ENCODE results near the gene ITPR1.
A peak's percentile ranks its signal among the peaks of the same experiment; 100 is the strongest.

The ITPR1 gene

DNA sequence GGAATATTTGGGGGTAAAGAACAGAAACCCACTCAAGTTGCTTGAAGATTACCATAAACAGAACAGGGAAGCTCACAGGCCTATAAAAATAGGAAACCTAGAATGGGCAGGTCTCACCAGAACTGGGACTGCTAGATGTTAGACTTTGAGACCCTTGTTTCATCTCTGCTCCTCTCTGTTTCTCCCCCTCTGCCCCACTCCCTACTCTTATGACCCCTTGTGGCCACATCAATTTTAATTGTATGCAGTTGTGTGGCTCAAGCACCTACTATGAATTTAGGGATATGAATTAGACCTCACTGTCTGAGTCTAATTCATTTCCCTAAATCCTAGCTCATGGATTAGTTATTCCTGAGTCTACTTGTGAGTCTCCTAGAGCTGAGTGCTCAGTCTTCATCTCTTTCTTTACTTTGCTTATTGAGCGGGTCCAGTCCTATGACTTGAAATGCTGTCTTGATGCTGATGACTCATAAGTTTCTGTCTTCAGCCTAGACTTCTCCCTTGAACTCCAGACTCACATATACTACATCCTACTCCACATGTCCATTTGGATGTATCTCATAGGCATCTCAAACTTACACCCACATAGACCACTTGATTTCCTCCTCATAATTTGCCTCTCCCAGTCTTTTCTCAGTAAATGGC, 78.7 kb downstream of the ITPR1 start:
- Histone ChIP-seq H3K9me3 (ENCODE audit: control insufficient read depth, low read length) (no peaks in the 10 kb centered on the region), H3K4me3 (ENCODE audit: insufficient read depth in 1 of 2, low read depth in 1 of 2, low read length in 2 of 2) (no peak overlapping the region), H2AK5ac (ENCODE audit: low read length, severe bottlenecking) (no peak overlapping the region), H2BK120ac (ENCODE audit: low read depth, low read length) (no peak overlapping the region), H3K4me2 (ENCODE audit: low read length, poor library complexity, severe bottlenecking) (no peak overlapping the region), H3K4ac (ENCODE audit: low read depth in 1 of 2, low read length in 2 of 2) (no peak overlapping the region), H3K27ac (ENCODE audit: low read length, poor library complexity, severe bottlenecking) (no peak overlapping the region), H3K27me3 (ENCODE audit: control insufficient read depth in 1 of 2, insufficient read depth in 1 of 2, low read length in 2 of 2) (no peaks in the 10 kb centered on the region), H2BK15ac (ENCODE audit: low read depth, poor library complexity, severe bottlenecking) (no peak overlapping the region), H3K14ac (ENCODE audit: low read length in 2 of 2) (no peak overlapping the region), H3K9ac (ENCODE audit: low read length) (no peak overlapping the region), H3K18ac (ENCODE audit: low read depth in 1 of 2, low read length in 2 of 2) (no peak overlapping the region), H3K23ac (ENCODE audit: low read length in 2 of 2) (no peak overlapping the region), H2AFZ (ENCODE audit: low read depth, low read length) (no peak overlapping the region), H4K91ac (ENCODE audit: low read length) (no peak overlapping the region), H2BK5ac (ENCODE audit: low read depth, low read length, poor library complexity, severe bottlenecking) (no peak overlapping the region), H3K4me1 (ENCODE audit: control insufficient read depth, insufficient read depth, low read depth, low read length) (no peaks in the 10 kb centered on the region), H4K8ac (ENCODE audit: low read length) (no peak overlapping the region), H3K36me3 (ENCODE audit: control insufficient read depth in 1 of 2, insufficient read depth in 2 of 2, low read depth in 1 of 2, low read length in 2 of 2) (no peaks in the 10 kb centered on the region), H3K79me1 (replicated peaks; ENCODE audit: low read length, poor library complexity, severe bottlenecking) (no peaks in the 10 kb centered on the region), H2BK12ac (ENCODE audit: low read length in 2 of 2) (no peak overlapping the region)
- peak; percentile 24 for DNase-seq
- WGBS = 88% methylated on average over 1 of the region's 1 CpG

DNA sequence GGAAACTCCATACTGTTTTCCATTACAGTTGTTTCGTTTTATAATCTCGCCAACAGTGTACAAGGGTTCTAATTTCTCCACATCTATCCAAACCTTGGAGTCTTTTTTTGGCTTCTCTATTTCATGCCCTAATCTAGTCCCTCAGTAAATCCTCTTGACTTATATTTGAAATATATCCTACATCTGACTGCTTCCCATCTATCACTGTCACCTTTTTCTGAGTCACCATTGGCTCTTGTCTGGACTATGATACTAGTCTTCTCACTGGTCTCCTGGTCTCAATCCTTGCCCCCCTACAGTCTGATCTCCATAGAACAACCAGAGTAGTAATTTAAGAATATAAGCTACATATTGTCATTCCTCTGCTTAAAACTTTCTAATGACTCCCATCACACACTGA, 80.0 kb downstream of the ITPR1 start:
- H2BK12ac ChIP-seq (ENCODE audit: low read length in 2 of 2) = no peak overlapping the region
- H2BK15ac ChIP-seq (ENCODE audit: low read depth, poor library complexity, severe bottlenecking) = no peak overlapping the region
- H3K9me3 ChIP-seq (ENCODE audit: control insufficient read depth, low read length) = no peaks in the 10 kb centered on the region
- no peak for DNase-seq
- 96% methylated on average over 2 of the region's 2 CpGs for WGBS
- no peak overlapping the region for H4K8ac ChIP-seq (ENCODE audit: low read length)
- H3K9ac ChIP-seq (ENCODE audit: low read length) = no peak overlapping the region
- H3K23ac ChIP-seq (ENCODE audit: low read length in 2 of 2) = no peak overlapping the region
- H4K91ac ChIP-seq (ENCODE audit: low read length) = no peak overlapping the region
- no peak overlapping the region for H2BK120ac ChIP-seq (ENCODE audit: low read depth, low read length)
- H3K14ac ChIP-seq (ENCODE audit: low read length in 2 of 2) = no peak overlapping the region
- H3K4me2 ChIP-seq (ENCODE audit: low read length, poor library complexity, severe bottlenecking) = no peak overlapping the region
- H3K4me1 ChIP-seq (ENCODE audit: control insufficient read depth, insufficient read depth, low read depth, low read length) = no peaks in the 10 kb centered on the region
- no peak overlapping the region for H2BK5ac ChIP-seq (ENCODE audit: low read depth, low read length, poor library complexity, severe bottlenecking)
- no peak overlapping the region for H3K18ac ChIP-seq (ENCODE audit: low read depth in 1 of 2, low read length in 2 of 2)
- H3K79me1 ChIP-seq (replicated peaks; ENCODE audit: low read length, poor library complexity, severe bottlenecking) = no peaks in the 10 kb centered on the region
- H3K4me3 ChIP-seq (ENCODE audit: insufficient read depth in 1 of 2, low read depth in 1 of 2, low read length in 2 of 2) = no peak overlapping the region
- H2AFZ ChIP-seq (ENCODE audit: low read depth, low read length) = no peak overlapping the region
- no peak overlapping the region for H2AK5ac ChIP-seq (ENCODE audit: low read length, severe bottlenecking)
- no peak overlapping the region for H3K4ac ChIP-seq (ENCODE audit: low read depth in 1 of 2, low read length in 2 of 2)
- no peaks in the 10 kb centered on the region for H3K36me3 ChIP-seq (ENCODE audit: control insufficient read depth in 1 of 2, insufficient read depth in 2 of 2, low read depth in 1 of 2, low read length in 2 of 2)
- no peaks in the 10 kb centered on the region for H3K27me3 ChIP-seq (ENCODE audit: control insufficient read depth in 1 of 2, insufficient read depth in 1 of 2, low read length in 2 of 2)
- no peak overlapping the region for H3K27ac ChIP-seq (ENCODE audit: low read length, poor library complexity, severe bottlenecking)

DNA sequence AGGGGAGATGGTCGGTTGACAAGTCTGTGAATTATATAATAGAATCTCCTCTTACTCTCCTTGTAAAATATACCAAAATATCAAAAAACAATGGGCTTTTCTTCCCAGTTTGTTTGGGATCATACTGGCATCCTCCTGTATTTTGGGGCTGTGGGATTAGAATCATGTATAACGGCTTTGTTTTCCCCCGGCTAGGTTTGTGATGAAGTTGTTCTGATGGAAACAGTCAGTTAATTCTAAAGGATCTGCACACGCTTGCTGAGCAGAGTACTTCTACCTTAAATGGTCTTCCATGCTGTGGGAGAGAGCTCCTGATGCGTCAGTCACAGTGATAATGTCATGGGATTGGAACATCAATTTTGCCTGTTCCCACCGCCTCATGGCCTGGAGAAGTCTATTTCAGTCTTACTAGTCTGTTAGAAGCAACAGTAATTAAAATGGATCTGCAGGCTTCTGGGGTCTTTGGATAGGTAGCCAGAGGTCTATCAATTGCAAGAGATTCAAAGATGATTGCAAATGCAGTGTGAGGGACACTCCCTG, 81.3 kb downstream of the ITPR1 start:
- Histone ChIP-seq H3K14ac (ENCODE audit: low read length in 2 of 2) (no peak overlapping the region), H2BK5ac (ENCODE audit: low read depth, low read length, poor library complexity, severe bottlenecking) (no peak overlapping the region), H2BK120ac (ENCODE audit: low read depth, low read length) (no peak overlapping the region), H3K4me2 (ENCODE audit: low read length, poor library complexity, severe bottlenecking) (no peak overlapping the region), H3K9ac (ENCODE audit: low read length) (no peak overlapping the region), H3K23ac (ENCODE audit: low read length in 2 of 2) (no peak overlapping the region), H3K27me3 (ENCODE audit: control insufficient read depth in 1 of 2, insufficient read depth in 1 of 2, low read length in 2 of 2) (no peaks in the 10 kb centered on the region), H3K4me1 (ENCODE audit: control insufficient read depth, insufficient read depth, low read depth, low read length) (no peaks in the 10 kb centered on the region), H3K27ac (ENCODE audit: low read length, poor library complexity, severe bottlenecking) (no peak overlapping the region), H4K8ac (ENCODE audit: low read length) (no peak overlapping the region), H3K18ac (ENCODE audit: low read depth in 1 of 2, low read length in 2 of 2) (no peak overlapping the region), H4K91ac (ENCODE audit: low read length) (no peak overlapping the region), H3K9me3 (ENCODE audit: control insufficient read depth, low read length) (no peaks in the 10 kb centered on the region), H2BK15ac (ENCODE audit: low read depth, poor library complexity, severe bottlenecking) (no peak overlapping the region), H2BK12ac (ENCODE audit: low read length in 2 of 2) (no peak overlapping the region), H3K79me1 (replicated peaks; ENCODE audit: low read length, poor library complexity, severe bottlenecking) (no peaks in the 10 kb centered on the region), H3K4ac (ENCODE audit: low read depth in 1 of 2, low read length in 2 of 2) (no peak overlapping the region), H2AK5ac (ENCODE audit: low read length, severe bottlenecking) (no peak overlapping the region), H3K4me3 (ENCODE audit: insufficient read depth in 1 of 2, low read depth in 1 of 2, low read length in 2 of 2) (no peak overlapping the region), H3K36me3 (ENCODE audit: control insufficient read depth in 1 of 2, insufficient read depth in 2 of 2, low read depth in 1 of 2, low read length in 2 of 2) (no peaks in the 10 kb centered on the region), H2AFZ (ENCODE audit: low read depth, low read length) (no peak overlapping the region)
- WGBS = 96% methylated on average over 5 of the region's 6 CpGs
- no peak for DNase-seq

DNA sequence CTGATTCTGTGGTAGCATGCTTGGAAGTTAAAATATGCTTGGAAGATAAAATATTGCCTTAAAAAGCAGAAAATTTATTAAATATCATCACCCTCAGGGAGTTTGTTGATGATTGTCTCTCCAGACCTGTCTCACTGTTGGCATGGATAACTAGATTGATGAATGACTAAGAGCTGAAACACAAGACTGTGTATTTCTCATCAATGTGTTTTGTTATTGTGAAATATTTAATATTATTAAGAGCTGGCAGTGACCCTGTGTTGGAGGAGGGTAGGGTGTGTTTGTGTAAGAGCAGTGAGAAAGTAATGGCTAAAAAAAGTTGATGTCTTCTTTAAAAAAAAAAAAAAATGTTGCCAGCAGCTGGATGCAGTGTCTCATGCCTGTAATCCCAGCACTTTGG, 82.2 kb downstream of the ITPR1 start:
- Histone ChIP-seq H2BK12ac (ENCODE audit: low read length in 2 of 2) (no peak overlapping the region), H3K9ac (ENCODE audit: low read length) (no peak overlapping the region)
- DNase-seq = no peak

More for the DNA sequence above, 82.2 kb downstream of the ITPR1 start:
- Histone ChIP-seq H3K18ac (ENCODE audit: low read depth in 1 of 2, low read length in 2 of 2) (no peak overlapping the region), H3K27ac (ENCODE audit: low read length, poor library complexity, severe bottlenecking) (no peak overlapping the region), H3K4me1 (ENCODE audit: control insufficient read depth, insufficient read depth, low read depth, low read length) (no peaks in the 10 kb centered on the region), H2AFZ (ENCODE audit: low read depth, low read length) (no peak overlapping the region), H2BK15ac (ENCODE audit: low read depth, poor library complexity, severe bottlenecking) (no peak overlapping the region), H3K4ac (ENCODE audit: low read depth in 1 of 2, low read length in 2 of 2) (no peak overlapping the region), H3K9me3 (ENCODE audit: control insufficient read depth, low read length) (no peaks in the 10 kb centered on the region), H3K14ac (ENCODE audit: low read length in 2 of 2) (no peak overlapping the region), H4K8ac (ENCODE audit: low read length) (no peak overlapping the region), H3K27me3 (ENCODE audit: control insufficient read depth in 1 of 2, insufficient read depth in 1 of 2, low read length in 2 of 2) (no peaks in the 10 kb centered on the region), H3K36me3 (ENCODE audit: control insufficient read depth in 1 of 2, insufficient read depth in 2 of 2, low read depth in 1 of 2, low read length in 2 of 2) (no peaks in the 10 kb centered on the region), H3K4me3 (ENCODE audit: insufficient read depth in 1 of 2, low read depth in 1 of 2, low read length in 2 of 2) (no peak overlapping the region), H2BK5ac (ENCODE audit: low read depth, low read length, poor library complexity, severe bottlenecking) (no peak overlapping the region), H2AK5ac (ENCODE audit: low read length, severe bottlenecking) (no peak overlapping the region), H4K91ac (ENCODE audit: low read length) (no peak overlapping the region), H2BK120ac (ENCODE audit: low read depth, low read length) (no peak overlapping the region), H3K4me2 (ENCODE audit: low read length, poor library complexity, severe bottlenecking) (no peak overlapping the region), H3K23ac (ENCODE audit: low read length in 2 of 2) (no peak overlapping the region), H3K79me1 (replicated peaks; ENCODE audit: low read length, poor library complexity, severe bottlenecking) (no peaks in the 10 kb centered on the region)

Measured in mesenchymal stem cell (in vitro differentiated cells and primary cell).